Measurements from ENCODE around the gene MGMT.

The MGMT gene

GRCh38 chr10:129796710-129797420 is 329.8 kb downstream of the MGMT start:
- no peak for DNase-seq (ENCODE audit: low spot score)

GRCh38 chr10:129799942-129800341 is 332.9 kb downstream of the MGMT start:
- no peak for DNase-seq (ENCODE audit: low spot score)

- DNase-seq (ENCODE audit: low spot score) = no peak
Observed at GRCh38 chr10:129800796-129801340, 333.8 kb downstream of the MGMT start.

GRCh38 chr10:129807211-129807610 is 340.2 kb downstream of the MGMT start:
- no peak for DNase-seq (ENCODE audit: low spot score)

- DNase-seq (ENCODE audit: low spot score) = no peak
Observed at GRCh38 chr10:129808092-129808983, 341.3 kb downstream of the MGMT start.

GRCh38 chr10:129809431-129809830 is 342.4 kb downstream of the MGMT start:
- no peak for DNase-seq (ENCODE audit: low spot score)

- no peak for DNase-seq (ENCODE audit: low spot score)
Observed at GRCh38 chr10:129809841-129810240, 342.8 kb downstream of the MGMT start.

- DNase-seq (ENCODE audit: low spot score) = no peak
Observed at GRCh38 chr10:129811208-129811607, 344.2 kb downstream of the MGMT start.

- DNase-seq (ENCODE audit: low spot score) = no peak
Observed at GRCh38 chr10:129812398-129812797, 345.4 kb downstream of the MGMT start.

GRCh38 chr10:129814681-129815646 is 347.9 kb downstream of the MGMT start:
- no peak for DNase-seq (ENCODE audit: low spot score)

GRCh38 chr10:129815898-129816655 is 349.0 kb downstream of the MGMT start:
- no peak for DNase-seq (ENCODE audit: low spot score)

- DNase-seq (ENCODE audit: low spot score) = no peak
Observed at GRCh38 chr10:129816656-129817045, 349.6 kb downstream of the MGMT start.
